Middle frontal gyrus (tissue), 1 donor: Measurements from ENCODE around the gene ARHGAP11A.
"Not testable (repeated sequence)": the region's sequence is repeated elsewhere in the genome, so short reads cannot be mapped to it uniquely, and the experiment has no call there.

Experiments
- DNase-seq: peaks from one replicate; pipeline ENCODE4 v3.0.0-alpha.2; 2015; ENCODE audit warnings: low spot score; ENCODE audit errors: extremely low spot score

Gene ARHGAP11A, protein sequence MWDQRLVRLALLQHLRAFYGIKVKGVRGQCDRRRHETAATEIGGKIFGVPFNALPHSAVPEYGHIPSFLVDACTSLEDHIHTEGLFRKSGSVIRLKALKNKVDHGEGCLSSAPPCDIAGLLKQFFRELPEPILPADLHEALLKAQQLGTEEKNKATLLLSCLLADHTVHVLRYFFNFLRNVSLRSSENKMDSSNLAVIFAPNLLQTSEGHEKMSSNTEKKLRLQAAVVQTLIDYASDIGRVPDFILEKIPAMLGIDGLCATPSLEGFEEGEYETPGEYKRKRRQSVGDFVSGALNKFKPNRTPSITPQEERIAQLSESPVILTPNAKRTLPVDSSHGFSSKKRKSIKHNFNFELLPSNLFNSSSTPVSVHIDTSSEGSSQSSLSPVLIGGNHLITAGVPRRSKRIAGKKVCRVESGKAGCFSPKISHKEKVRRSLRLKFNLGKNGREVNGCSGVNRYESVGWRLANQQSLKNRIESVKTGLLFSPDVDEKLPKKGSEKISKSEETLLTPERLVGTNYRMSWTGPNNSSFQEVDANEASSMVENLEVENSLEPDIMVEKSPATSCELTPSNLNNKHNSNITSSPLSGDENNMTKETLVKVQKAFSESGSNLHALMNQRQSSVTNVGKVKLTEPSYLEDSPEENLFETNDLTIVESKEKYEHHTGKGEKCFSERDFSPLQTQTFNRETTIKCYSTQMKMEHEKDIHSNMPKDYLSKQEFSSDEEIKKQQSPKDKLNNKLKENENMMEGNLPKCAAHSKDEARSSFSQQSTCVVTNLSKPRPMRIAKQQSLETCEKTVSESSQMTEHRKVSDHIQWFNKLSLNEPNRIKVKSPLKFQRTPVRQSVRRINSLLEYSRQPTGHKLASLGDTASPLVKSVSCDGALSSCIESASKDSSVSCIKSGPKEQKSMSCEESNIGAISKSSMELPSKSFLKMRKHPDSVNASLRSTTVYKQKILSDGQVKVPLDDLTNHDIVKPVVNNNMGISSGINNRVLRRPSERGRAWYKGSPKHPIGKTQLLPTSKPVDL

DNA sequence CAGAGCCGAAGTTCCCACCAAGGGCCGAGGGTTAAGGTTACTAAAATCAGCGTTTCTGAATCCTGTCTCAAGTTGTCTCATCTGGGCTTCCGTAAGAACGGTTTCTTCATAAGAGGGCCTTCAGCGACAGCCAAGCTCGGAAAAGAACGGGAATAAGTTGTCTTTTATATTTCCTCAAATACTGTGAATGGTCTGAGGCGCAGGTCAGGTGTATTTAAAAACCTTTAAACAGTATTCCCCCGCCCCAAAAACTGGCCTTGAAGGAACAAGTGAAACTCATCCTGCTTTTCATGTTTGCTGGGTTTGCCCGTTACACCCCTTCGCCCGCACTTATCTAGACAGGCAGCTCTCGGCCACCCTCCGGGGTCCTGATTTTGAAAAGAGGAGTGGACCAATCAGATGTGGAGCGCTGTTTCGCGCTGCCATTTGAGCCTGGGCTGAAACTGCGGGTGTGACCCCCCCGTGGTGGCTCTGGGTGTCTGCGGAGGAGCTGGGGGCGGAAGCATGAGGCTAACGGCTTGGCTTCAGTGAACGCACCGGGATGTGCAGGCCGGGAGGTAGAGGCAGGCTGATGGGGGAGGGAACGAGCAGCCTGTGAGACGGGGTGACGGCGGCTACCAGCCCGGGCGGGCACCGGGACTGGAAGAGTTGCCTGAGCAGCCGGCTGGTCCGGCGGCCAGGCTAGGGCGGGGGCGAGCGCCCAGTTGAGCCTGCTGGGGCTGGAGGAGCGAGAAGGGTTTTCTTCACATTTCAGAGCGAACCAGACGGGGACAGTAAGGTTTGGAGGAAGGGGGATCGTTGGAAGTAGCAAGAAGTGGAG is at the start of gene ARHGAP11A:
Gene ARHGAP11A (plus strand): TSS at position 454 of the 820 bp plus-strand sequence. CDS start 708 bp downstream, outside the sequence.
- peak; percentile 84 for DNase-seq

DNA sequence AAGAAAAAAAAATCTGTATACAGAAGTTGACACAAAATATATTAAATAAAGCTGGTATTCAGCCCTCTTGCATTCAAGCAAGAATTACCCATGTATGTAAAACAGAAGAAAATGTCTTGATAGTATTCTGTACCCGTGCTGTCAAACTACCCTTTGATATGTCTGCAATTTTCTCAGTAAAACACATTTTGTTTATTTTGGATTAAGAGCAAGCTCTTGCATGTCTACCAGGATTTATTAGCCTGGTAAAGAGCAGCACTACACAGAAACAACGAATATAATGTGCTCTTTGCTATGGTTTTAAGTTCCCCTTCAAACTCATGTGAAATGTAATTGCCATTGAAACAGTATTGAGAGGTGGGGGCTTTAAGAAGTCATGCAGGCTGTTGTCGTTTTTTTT is 46.3 kb upstream of the ARHGAP11A start:
- DNase-seq = not testable (repeated sequence)

DNA sequence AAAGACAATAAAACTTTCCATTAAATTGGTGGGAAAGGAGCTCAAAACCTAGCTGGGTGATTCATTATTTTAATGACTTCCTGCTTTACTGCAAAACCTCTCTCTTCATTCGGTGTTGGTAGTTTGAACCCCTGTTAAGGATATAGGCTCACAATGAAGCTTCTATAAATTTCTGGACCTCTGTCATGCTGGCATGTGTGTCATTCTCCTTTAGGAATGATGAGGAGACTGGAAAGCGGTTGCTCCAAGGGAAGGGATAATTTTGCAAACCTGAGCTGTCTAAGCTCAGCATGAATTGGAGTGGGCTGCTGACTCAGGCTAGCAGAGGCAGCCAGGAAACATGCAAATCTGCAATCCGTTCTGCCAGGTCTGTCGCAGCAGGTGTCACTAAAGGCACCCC is 36.8 kb upstream of the ARHGAP11A start:
- DNase-seq = not testable (repeated sequence)

DNA sequence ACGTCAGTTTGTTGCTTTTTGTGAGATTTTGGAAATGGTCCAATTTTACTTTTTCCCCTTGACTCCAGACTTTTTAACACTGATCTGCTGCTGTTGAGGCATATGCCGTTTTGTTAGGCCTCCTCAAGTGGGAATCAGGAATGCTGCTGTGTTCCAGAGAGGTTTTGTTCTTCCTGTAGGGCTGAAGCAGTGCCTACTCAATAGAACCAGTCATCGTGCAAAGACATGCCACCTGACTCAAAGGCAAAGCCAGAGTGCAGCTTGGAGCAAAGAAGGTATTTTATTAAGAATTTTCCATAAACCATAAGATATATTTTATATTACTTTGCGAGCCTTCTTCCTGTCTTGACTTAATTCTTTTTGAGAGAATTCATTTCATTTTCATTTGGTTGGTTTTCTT is 29.5 kb upstream of the ARHGAP11A start:
- not testable (repeated sequence) for DNase-seq

DNA sequence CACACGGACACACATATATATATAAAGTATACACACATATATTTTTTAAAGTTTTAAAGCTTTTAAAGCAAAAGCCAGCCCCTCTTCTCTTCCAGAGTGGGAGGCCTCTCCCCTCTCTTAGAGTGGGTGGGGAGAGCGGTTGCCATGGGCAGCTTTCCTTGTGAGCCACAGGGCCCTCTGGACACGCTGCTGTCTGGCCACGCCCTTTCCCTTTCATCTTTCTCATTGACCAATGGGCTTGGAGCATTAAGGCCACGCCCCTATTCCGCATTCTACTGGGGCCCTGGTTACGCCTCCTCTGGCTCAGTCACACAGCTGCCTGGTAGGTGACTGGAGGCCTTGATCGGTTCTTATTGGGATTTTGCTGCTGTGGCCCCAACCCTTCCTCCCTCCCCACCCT is 22.2 kb upstream of the ARHGAP11A start, which contains the start of gene GOLGA8N:
Gene GOLGA8N (plus strand): TSS at position 306 of the 400 bp plus-strand sequence.
- not testable (repeated sequence) for DNase-seq

DNA sequence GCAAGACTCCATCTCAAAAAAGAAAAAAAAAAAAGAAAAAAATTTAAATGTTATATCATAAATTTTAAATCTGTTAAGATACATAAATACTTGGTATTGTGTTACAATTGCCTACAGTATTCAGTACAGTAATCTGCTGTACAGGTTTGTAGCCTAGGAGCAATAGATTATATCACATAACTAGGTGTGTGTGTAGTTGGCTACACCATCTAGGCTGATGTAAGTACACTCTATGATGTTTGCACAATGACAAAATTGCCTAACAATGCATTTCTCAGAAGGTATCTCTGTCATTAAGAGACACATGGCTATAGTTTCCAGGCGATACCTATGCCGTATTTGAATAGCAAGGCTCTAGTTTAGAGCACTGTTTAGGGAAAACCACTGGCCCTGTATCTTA is 5.8 kb upstream of the ARHGAP11A start:
- not testable (repeated sequence) for DNase-seq

DNA sequence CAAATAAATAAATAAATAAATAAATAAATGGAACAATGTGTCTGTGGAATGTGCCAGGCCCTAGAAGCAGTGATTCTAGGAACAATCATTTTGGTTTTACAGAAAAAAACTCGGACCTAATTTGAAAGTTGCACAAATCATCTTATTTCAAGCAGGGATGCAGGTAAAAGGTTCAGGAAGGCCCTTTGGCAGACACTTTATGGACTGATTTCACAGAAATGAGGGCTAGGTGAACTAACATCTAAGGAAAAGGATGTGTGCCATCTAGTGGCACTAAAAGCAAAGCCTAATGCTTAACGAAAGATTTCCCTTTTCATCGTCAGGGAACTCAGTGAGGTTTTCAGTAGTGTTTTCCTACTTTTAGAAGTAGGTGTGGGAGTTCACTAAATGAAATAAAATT is 4.6 kb upstream of the ARHGAP11A start:
- DNase-seq = not testable (repeated sequence)

DNA sequence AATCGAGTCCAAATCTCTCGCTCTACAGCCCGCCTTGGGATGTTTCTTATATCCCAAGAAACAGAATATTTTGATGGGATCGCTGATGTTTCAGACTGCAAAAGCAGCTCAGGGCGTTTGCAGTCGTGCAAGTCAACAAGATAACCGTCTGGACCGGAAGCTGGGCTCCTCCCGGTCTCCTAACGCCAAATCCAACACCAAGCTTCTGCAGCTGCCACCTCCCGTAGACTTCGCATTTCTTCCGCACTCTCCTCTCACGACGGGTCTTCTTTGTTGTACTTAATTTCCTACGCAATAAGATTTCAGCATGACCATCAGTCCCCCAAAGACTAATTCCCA is 623 bp upstream of the ARHGAP11A start:
- not testable (repeated sequence) for DNase-seq

DNA sequence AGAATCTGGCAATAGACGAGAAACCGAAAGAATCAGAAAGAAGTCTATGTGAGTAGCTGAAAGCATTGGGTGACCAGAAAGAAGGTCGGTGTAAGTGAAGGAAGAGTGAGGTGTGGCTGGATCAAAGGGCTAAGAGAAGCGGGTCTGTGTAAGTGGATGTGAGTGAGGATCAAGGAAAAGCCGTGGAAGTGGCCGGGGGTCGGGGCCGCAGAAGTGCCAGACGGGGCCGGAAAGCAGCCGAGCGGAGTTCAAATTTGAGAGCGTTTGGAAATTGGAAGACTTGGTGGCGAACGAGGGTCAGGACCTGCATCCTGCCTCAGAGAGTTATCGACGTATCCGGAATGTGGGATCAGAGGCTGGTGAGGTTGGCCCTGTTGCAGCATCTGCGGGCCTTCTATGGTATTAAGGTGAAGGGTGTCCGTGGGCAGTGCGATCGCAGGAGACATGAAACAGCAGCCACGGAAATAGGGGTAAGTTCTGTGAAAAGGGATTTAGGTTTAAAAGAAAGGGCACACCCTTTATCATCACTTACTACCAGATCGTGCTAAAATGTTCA is 645 bp downstream of the ARHGAP11A start:
- not testable (repeated sequence) for DNase-seq

DNA sequence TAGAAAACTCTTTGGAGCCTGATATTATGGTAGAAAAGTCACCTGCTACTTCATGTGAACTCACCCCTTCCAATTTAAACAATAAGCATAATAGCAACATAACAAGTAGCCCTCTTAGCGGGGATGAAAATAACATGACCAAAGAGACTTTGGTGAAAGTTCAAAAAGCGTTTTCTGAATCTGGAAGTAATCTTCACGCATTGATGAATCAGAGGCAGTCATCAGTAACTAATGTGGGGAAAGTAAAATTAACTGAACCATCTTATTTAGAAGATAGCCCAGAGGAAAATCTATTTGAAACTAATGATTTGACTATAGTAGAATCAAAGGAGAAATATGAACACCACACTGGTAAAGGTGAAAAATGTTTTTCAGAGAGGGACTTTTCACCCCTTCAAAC is 21.1 kb downstream of the ARHGAP11A start:
- no peak for DNase-seq

DNA sequence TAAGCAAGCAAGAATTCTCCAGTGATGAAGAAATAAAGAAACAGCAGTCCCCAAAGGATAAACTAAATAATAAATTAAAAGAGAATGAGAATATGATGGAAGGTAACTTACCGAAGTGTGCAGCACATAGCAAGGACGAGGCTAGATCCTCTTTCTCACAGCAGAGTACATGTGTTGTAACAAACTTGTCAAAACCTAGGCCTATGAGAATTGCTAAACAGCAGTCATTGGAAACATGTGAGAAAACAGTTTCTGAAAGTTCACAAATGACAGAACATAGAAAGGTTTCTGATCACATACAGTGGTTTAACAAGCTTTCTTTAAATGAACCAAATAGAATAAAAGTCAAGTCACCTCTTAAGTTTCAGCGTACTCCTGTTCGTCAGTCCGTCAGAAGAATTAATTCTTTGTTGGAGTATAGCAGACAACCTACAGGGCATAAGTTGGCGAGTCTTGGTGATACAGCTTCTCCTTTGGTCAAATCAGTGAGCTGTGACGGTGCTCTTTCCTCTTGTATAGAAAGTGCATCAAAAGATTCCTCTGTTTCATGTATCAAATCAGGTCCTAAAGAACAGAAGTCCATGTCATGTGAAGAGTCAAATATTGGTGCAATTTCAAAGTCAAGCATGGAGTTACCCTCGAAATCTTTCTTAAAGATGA is 21.7 kb downstream of the ARHGAP11A start:
- DNase-seq = no peak

DNA sequence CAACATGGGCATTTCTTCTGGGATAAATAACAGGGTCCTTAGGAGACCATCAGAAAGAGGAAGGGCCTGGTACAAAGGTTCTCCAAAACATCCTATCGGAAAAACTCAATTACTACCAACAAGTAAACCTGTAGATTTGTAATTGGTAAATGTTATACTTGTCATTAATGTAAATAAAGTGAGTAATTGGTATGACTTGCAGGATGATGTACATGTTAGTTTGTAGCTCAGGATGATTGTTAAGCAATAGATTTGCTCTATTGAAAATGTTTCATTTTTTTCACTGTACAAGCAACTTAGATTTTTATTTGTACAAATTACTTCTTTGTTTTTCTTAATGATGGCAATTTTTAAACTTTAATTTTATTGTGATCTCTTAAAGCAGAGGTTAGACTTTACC is 22.4 kb downstream of the ARHGAP11A start:
- no peak for DNase-seq

DNA sequence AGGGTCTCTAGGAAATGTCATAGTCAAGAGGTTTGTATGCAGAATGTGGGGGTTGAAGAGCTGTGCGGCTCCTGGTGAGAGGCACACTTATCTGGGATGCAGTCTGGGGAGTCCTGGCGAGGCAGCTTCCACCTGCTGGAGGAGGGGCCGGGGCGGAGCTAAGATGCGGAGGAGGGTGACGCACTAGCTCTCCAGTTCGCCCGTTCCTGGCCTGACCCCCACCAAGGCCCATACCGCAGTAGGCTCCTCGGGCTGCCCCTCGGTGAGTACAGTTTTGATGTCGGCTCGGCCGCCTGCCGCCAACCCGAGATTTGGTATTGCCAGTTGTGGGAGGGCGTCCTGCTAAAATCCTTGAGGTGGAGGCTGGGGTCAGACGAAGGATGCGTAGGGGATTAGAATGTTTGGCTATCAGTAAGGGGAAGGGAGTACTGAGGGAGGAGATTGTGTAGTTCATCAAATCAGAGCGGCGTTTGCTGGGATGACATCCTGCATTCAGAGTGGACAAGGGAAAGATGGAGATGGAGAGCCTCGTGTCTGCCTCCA is 26.3 kb downstream of the ARHGAP11A start, which contains the start of gene SCG5:
Gene SCG5 (plus strand): TSS at position 194 of the 543 bp plus-strand sequence. CDS start 1,883 bp downstream, outside the sequence.
- DNase-seq = peak; percentile 62

DNA sequence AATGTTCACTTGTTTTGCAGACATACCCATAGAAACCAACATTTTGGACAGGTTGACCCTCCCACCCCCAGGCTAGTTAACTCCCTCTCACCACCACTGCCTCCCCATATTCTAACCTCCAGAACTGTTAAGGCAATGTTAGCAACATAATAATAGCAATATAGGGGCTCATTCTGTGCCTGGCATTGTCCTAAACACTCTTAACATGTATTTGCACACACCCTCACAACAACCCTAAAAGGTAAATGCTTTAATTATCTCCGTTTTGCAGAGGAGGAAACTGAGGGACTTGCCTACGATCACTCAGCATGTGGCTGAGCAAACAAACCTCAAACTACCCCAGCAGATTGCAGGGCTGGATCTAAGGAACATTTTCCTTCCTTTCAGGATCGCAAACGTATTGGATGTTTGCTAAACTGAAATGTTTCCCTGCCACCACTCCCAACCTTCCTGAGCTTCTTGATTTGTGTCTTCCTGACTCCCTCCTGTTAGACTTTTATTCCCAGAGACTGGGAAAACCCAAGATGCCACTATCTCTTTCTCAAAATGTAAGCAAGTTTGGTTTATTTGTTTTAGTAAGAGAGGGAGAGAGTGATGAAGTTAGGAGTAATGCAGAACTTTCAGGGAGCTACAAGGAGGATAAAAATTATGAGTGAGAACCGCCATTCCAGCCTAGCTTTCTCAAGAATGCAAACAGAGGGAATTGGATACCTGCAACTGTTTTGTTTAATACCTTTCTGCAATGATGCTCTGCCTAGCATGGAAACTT is 27.5 kb downstream of the ARHGAP11A start:
- no peak for DNase-seq

DNA sequence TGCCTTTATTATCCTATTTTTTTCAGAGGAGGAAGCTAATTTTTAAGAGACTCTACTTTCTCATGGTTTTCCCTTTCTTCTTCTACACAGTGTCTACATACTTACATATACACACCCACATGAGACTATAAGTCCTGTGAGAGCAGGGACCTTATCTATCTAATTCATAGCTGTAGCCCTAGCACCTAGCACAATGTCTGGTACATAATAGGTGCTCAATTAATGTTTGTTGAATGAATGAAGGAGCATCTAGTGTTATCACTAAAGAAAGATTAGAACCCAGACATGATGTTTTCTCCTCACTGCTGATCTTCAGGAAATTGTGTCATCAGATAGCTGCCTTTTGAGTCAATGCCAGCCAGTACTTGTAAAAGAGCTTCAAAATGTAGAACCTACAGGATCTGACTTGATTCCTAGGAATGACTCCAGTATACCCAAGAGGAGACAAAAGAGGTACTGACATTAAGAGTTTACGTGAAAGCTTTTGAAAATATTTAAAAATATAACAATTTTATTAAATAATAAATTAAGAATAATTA is 28.7 kb downstream of the ARHGAP11A start:
- DNase-seq = no peak

DNA sequence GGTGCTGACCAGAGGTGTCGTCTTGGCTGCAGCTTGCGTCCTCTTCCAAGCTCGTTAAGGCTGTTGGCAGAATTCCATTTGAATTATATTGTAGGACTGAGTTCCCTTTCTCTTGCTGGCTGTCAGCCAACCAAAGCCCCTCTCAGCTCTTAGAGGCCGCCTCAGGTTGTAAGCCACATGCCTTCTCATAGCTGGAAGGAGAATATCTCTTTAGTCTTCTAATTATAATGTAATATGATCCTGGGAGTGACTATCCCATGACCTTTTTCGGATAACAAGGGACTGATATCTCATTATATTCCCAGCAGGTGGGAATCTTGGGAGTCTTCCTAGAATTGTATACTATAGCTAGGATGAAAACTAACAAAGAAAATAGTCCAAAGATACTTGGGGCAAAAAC is 31.0 kb downstream of the ARHGAP11A start:
- no peak for DNase-seq

DNA sequence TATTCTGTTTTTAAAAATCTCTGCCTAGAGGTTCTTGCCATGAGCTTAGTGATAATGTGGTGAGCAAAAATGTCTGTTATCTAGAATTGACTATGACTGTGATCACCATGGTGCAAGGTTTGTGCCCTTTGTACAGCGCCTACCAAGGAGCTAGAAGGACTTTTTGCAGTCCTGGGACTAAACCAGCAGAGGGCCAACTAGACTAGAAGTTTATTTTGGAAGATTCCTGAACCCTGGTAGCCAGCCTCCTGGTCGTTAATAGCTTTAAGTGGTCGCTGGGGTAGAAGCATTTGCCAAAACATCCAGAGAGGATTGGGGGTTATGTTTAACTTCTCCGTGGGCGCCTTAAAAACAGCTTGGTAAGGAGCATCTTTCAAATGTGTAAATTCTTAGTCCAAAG is 34.0 kb downstream of the ARHGAP11A start:
- DNase-seq = no peak

DNA sequence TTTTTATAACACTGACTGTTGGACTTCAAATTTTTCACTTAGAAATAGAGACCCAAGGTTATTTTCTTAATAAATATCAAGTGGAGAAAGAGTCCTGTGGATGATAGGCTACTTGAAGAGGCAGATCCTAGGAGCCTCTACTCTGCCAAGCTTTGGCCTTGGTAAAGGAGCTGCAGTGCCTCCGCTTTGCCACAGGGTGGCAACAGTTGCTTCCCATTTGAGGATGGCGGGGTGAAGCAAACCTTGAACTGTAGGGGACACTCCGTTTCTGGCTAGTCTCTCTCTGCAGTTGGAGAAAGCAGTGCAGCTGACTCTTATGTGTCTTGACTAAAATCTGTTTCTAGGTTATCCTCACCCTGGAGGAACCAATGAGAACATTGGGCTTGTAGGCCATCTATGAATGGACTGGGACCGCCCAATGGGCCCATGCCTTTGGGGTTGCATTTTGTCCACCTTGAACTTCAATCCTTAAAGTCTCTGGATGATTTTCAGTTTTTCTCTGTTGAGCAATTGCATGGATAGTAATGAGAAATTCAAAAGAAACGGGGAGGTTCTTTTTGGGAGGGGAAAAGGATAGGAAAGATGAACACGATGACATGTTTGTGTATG is 36.0 kb downstream of the ARHGAP11A start:
- DNase-seq = peak; percentile 21
